HCT116 (cell line): ENCODE results near the gene FILIP1. TPM values are rescaled to one million over a fixed set of nuclear protein-coding genes. Genes with fewer than 3 reads are reported as not detected.

Experiments used
- ATAC-seq: fragments of 200-7000 bp; cut with Tn5 transposase; 2 replicates; pipeline ENCODE4 v1.9.1; 2020; ENCODE audit warnings: mild to moderate bottlenecking, moderate library complexity
- BruUV-seq: library from RNA; stranded (reverse); fragments of 400-500 nt; replicated peaks from 2 replicates; lab custom pipeline; 2021; lab: Mats Ljungman, UMichigan
- CTCF ChIA-PET: fragments of 300-600 bp; sonication (Branson Sonifier 250); formaldehyde crosslinking; loops from one replicate; lab custom pipeline; 2021; ENCODE audit warnings: antibody characterized with exemption; lab: Charles Lee
- POLR2A ChIA-PET: fragments of 300-600, 350-600 bp; sonication (Branson Sonifier 250); formaldehyde crosslinking; loops from one replicate; lab custom pipeline; 2021; ENCODE audit warnings: antibody characterized with exemption; lab: Charles Lee
- RAD21 ChIA-PET, 2 experiments: fragments of 300-600 bp; sonication (Branson Sonifier 250); formaldehyde crosslinking; loops; one replicate each; lab custom pipeline; 2023; ENCODE audit warnings: low total read pairs in 2 of 2; ENCODE audit not compliant: uncharacterized antibody in 2 of 2, unreplicated experiment in 2 of 2, low non-redundant PET in 1 of 2; lab: Charles Lee
- DNase-seq: peaks from one replicate; pipeline ENCODE4 v3.0.0-alpha.2; 2010; ENCODE audit warnings: low read depth, low spot score
- H2AFZ ChIP-seq: fragments of 200-600 bp; shearing (Covaris generic), sonication (generic); 2 replicates; pipeline ENCODE4 v1.6.1; 2017; ENCODE audit warnings: low read depth, mixed run types, mixed read lengths, antibody characterized with exemption, low read length; ENCODE audit not compliant: poor library complexity, severe bottlenecking
- H3K27ac ChIP-seq: 2 replicates; pipeline ENCODE4 v1.5.1; 2012; ENCODE audit warnings: low read depth, low read length
- H3K27me3 ChIP-seq: fragments of 200-600 bp; sonication (generic); 2 replicates; pipeline ENCODE4 v1.6.1; 2016; ENCODE audit warnings: mixed run types, low read length, mixed read lengths; ENCODE audit not compliant: insufficient read depth
- H3K36me3 ChIP-seq, 2 experiments: fragments of 200-500 bp in 1 of 2; fragments of 200-600 bp in 1 of 2; sonication (Bioruptor generic) in 1 of 2; sonication (generic) in 1 of 2; 2 replicates each; pipeline versions ENCODE4 v1.5.1 to v1.6.1; 2014 to 2016; ENCODE audit warnings: low read length in 2 of 2, inconsistent platforms in 1 of 2, mixed read lengths in 1 of 2, mixed run types in 1 of 2; ENCODE audit not compliant: insufficient read depth in 2 of 2, control insufficient read depth in 1 of 2
- H3K4me1 ChIP-seq, 2 experiments: fragments of 200-600 bp in 1 of 2; sonication (generic) in 1 of 2; 2 replicates each; pipeline versions ENCODE4 v1.5.1 to v1.6.1; 2012 to 2017; ENCODE audit warnings: low read length in 2 of 2, inconsistent platforms in 1 of 2, mild to moderate bottlenecking in 1 of 2, mixed read lengths in 1 of 2, mixed run types in 1 of 2, moderate library complexity in 1 of 2; ENCODE audit not compliant: insufficient read depth in 2 of 2, control insufficient read depth in 1 of 2
- H3K4me2 ChIP-seq: fragments of 200-600 bp; sonication (generic); 2 replicates; pipeline ENCODE4 v1.6.1; 2017; ENCODE audit warnings: mixed run types, low read length, mixed read lengths
- H3K4me3 ChIP-seq, 2 experiments: fragments of 200-600 bp in 1 of 2; sonication (generic) in 1 of 2; replicated peaks in 1 of 2; 2 replicates each; pipeline ENCODE4 v1.5.1; 2011 to 2016; ENCODE audit warnings: low read length in 2 of 2, control low read depth in 1 of 2, low read depth in 1 of 2, mild to moderate bottlenecking in 1 of 2, mixed read lengths in 1 of 2, mixed run types in 1 of 2
- H3K79me2 ChIP-seq: fragments of 200-600 bp; sonication (generic); 2 replicates; pipeline ENCODE4 v1.6.1; 2017; ENCODE audit warnings: mild to moderate bottlenecking, mixed run types, low read length, moderate library complexity, mixed read lengths; ENCODE audit not compliant: insufficient read depth
- H3K9ac ChIP-seq: fragments of 200-600 bp; sonication (generic); 2 replicates; pipeline ENCODE4 v1.6.1; 2016; ENCODE audit warnings: low read length, mixed read lengths
- H3K9me2 ChIP-seq: fragments of 200-600 bp; sonication (generic), shearing (Covaris generic); 2 replicates; pipeline ENCODE4 v1.6.1; 2017; ENCODE audit warnings: mixed run types, mild to moderate bottlenecking, moderate library complexity; ENCODE audit not compliant: insufficient read depth
- H3K9me3 ChIP-seq, 2 experiments: fragments of 200-500 bp in 1 of 2; fragments of 200-600 bp in 1 of 2; sonication (Bioruptor generic) in 1 of 2; sonication (generic) in 1 of 2; 2 replicates each; pipeline ENCODE4 v1.6.1; 2014 to 2017; ENCODE audit warnings: low read length in 2 of 2, mixed read lengths in 2 of 2, inconsistent platforms in 1 of 2, low read depth in 1 of 2, mild to moderate bottlenecking in 1 of 2, mixed run types in 1 of 2, moderate library complexity in 1 of 2; ENCODE audit not compliant: control insufficient read depth in 1 of 2, insufficient read depth in 1 of 2
- H4K20me1 ChIP-seq: fragments of 200-600 bp; sonication (generic), shearing (Covaris generic); 2 replicates; pipeline ENCODE4 v1.6.1; 2017; ENCODE audit warnings: mixed run types, mild to moderate bottlenecking, moderate library complexity; ENCODE audit not compliant: insufficient read depth
- CEBPB ChIP-seq: IDR thresholded peaks from 2 replicates; pipeline ENCODE4 v1.6.1; 2012; ENCODE audit warnings: low read depth
- EZH2phosphoT487 ChIP-seq: fragments of 200-600 bp; IDR thresholded peaks from 2 replicates; pipeline ENCODE4 v1.6.1; 2018; ENCODE audit warnings: antibody characterized with exemption, borderline replicate concordance
- FOSL1 ChIP-seq: IDR thresholded peaks from 2 replicates; pipeline ENCODE4 v1.6.1; 2012; ENCODE audit warnings: low read depth
- JUND ChIP-seq: IDR thresholded peaks from 2 replicates; pipeline ENCODE4 v1.6.1; 2012
- RAD21 ChIP-seq: IDR thresholded peaks from 2 replicates; pipeline ENCODE4 v1.6.1; 2012; ENCODE audit warnings: low read depth, mild to moderate bottlenecking
- SIN3A ChIP-seq: IDR thresholded peaks from 2 replicates; pipeline ENCODE4 v1.6.1; 2012; ENCODE audit warnings: low read depth
- ZFX ChIP-seq: fragments of 450-650 bp; IDR thresholded peaks from 2 replicates; pipeline ENCODE4 v1.6.1; 2017
- ZNF274 ChIP-seq: fragments of 200-500 bp; sonication (Bioruptor generic); IDR thresholded peaks from 2 replicates; pipeline ENCODE4 v1.6.1; 2014; ENCODE audit warnings: mild to moderate bottlenecking, low read depth, low read length, inconsistent platforms
- intact Hi-C: fragments of 100-400 bp; cut with micrococcal nuclease; formaldehyde crosslinking; loops from 2 replicates; pipeline ENCODE4 v1.10.0; 2022
- total RNA-seq: library from RNA; stranded (reverse); gene quantifications from one replicate; pipeline ENCODE4 v1.2.1, GENCODE V29; 2021; ENCODE audit not compliant: unreplicated experiment
- TF ChIP-seq, protein P1 (sequence below), 3 experiments: fragments of 200-600 bp in 1 of 3; sonication (generic) in 1 of 3; IDR thresholded peaks in 2 of 3; conservative IDR thresholded peaks in 1 of 3; 2 replicates each; pipeline ENCODE4 v1.5.1; 2012 to 2017; ENCODE audit warnings: low read depth in 2 of 3, low read length in 2 of 3, antibody characterized with exemption in 1 of 3, borderline replicate concordance in 1 of 3, control low read depth in 1 of 3, mild to moderate bottlenecking in 1 of 3, mixed read lengths in 1 of 3, mixed run types in 1 of 3, moderate library complexity in 1 of 3; ENCODE audit not compliant: insufficient read depth in 1 of 3

The FILIP1 gene
- total RNA-seq, 1 experiment from 2014 or later, result 0.05 TPM

- no peaks in the 10 kb centered on the region for H3K9me2 ChIP-seq
- H3K27me3 ChIP-seq, result no peaks in the 10 kb centered on the region
- H3K27ac ChIP-seq, result no peak overlapping the region
- no peaks in the 10 kb centered on the region for H3K4me1 ChIP-seq
- RAD21 ChIA-PET, result interaction anchor here in 1 of 2 experiments (0.6 to 0.7 kb wide), 2 partner anchors 71 to 132 kb away, joined by 3 to 6 read pairs; no protein-coding TSS in a partner anchor
- H3K4me2 ChIP-seq, result no peak overlapping the region
- H3K9ac ChIP-seq, result no peak overlapping the region
- no peaks in the 10 kb centered on the region for H3K9me3 ChIP-seq
- intact Hi-C loops, result loop anchor here (1.0 kb wide), 1 partner anchor 158 kb away; no protein-coding TSS in a partner anchor
- H3K79me2 ChIP-seq, result no peaks in the 10 kb centered on the region
- no peak overlapping the region for H2AFZ ChIP-seq
- DNase-seq, result peak; percentile 42
- POLR2A ChIA-PET, result no interaction called here
- H4K20me1 ChIP-seq, result no peaks in the 10 kb centered on the region
- no peaks in the 10 kb centered on the region for H3K36me3 ChIP-seq
- no peak for TF ChIP-seq ZNF274
- peak; percentile 82 for TF ChIP-seq RAD21
- TF ChIP-seq ZFX, result no peak
- TF ChIP-seq SIN3A, result no peak
- TF ChIP-seq JUND, result no peak
- TF ChIP-seq, protein P1, sequence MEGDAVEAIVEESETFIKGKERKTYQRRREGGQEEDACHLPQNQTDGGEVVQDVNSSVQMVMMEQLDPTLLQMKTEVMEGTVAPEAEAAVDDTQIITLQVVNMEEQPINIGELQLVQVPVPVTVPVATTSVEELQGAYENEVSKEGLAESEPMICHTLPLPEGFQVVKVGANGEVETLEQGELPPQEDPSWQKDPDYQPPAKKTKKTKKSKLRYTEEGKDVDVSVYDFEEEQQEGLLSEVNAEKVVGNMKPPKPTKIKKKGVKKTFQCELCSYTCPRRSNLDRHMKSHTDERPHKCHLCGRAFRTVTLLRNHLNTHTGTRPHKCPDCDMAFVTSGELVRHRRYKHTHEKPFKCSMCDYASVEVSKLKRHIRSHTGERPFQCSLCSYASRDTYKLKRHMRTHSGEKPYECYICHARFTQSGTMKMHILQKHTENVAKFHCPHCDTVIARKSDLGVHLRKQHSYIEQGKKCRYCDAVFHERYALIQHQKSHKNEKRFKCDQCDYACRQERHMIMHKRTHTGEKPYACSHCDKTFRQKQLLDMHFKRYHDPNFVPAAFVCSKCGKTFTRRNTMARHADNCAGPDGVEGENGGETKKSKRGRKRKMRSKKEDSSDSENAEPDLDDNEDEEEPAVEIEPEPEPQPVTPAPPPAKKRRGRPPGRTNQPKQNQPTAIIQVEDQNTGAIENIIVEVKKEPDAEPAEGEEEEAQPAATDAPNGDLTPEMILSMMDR (IDR thresholded peaks at IDR 0.05 in 2 of 3, conservative IDR thresholded peaks at IDR 0.05 in 1 of 3; ENCODE audit: borderline replicate concordance in 1 of 3, insufficient read depth in 1 of 3, low read depth in 2 of 3, low read length in 2 of 3), result peak; percentile 52 to 69 (median 63); a peak in 5 of 6 replicates
- peak; percentile 98 for ATAC-seq
- CTCF ChIA-PET, result interaction anchor here (0.6 to 1.6 kb wide), 4 partner anchors 71 to 156 kb away, joined by 4 to 6 read pairs (median 5); no protein-coding TSS in a partner anchor
- H3K4me3 ChIP-seq, result no peak overlapping the region
- BruUV-seq, result no TSS peak
Measured at GRCh38 chr6:75368151-75368779, 125.3 kb downstream of the FILIP1 start.

DNA sequence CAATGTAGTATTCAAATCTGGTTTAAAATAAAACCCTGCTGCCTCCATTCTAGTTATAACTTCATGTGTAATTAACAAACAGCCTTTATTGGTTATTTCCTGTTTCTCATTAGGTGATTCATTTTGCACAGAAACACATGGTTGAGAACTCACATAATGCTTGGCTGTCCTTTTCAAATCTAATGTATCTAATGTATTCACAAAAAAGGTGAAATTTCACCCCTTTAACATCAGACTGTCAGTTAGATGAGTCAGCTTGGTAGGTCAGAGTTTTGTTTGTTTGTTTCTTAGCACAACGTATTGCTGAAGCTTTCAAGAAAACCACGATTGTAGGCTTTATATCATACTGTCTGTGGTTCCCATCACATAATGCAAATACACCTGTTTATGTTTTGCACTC, 130.3 kb downstream of the FILIP1 start:
- Histone ChIP-seq H3K36me3 (no peaks in the 10 kb centered on the region), H2AFZ (no peak overlapping the region), H4K20me1 (no peaks in the 10 kb centered on the region), H3K4me2 (no peak overlapping the region), H3K79me2 (no peaks in the 10 kb centered on the region), H3K27me3 (no peaks in the 10 kb centered on the region), H3K9me3 (no peaks in the 10 kb centered on the region), H3K9ac (no peak overlapping the region), H3K4me1 (no peaks in the 10 kb centered on the region), H3K9me2 (no peaks in the 10 kb centered on the region), H3K27ac (no peak overlapping the region), H3K4me3 (no peak overlapping the region)
- ATAC-seq (no peak), DNase-seq (no peak)
- intact Hi-C loops, result no loop called here
- BruUV-seq, result no TSS peak
- TF ChIP-seq CEBPB (no peak), FOSL1 (no peak), EZH2phosphoT487 (no peak)
- ChIA-PET CTCF (no interaction called here), RAD21 (no interaction called here), POLR2A (no interaction called here)
